PFSK-1 (cell line): Measurements from ENCODE around the gene MKNK2.

ENCODE experiments used
- POLR2AphosphoS5 ChIP-seq: IDR thresholded peaks from 2 replicates; pipeline ENCODE4 v1.6.1; 2012; ENCODE audit warnings: low read depth, mild to moderate bottlenecking, control low read depth, low read length, moderate library complexity
- REST ChIP-seq, 2 experiments: IDR thresholded peaks; 2 replicates each; pipeline versions ENCODE4 v1.6.1 to v1.8.0; 2011 to 2012; ENCODE audit warnings: low read depth in 2 of 2, low read length in 2 of 2, control low read depth in 1 of 2, inconsistent platforms in 1 of 2, mild to moderate bottlenecking in 1 of 2, moderate library complexity in 1 of 2; ENCODE audit not compliant: insufficient read depth in 1 of 2
- TAF1 ChIP-seq: IDR thresholded peaks from 2 replicates; pipeline ENCODE4 v1.6.1; 2012; ENCODE audit warnings: low read length, control low read depth, borderline replicate concordance; ENCODE audit not compliant: insufficient read depth

- TF ChIP-seq POLR2AphosphoS5 (no peak), TAF1 (no peak), REST (IDR thresholded peaks at IDR 0.05; ENCODE audit: insufficient read depth in 1 of 2, low read depth in 2 of 2, low read length in 2 of 2) (no peak)
These were observed 4.8 kb downstream of the MKNK2 start for GRCh38 chr19:2046046-2046907.
